IPS-11a (cell line): Measurements from ENCODE around the gene JAG1.

Source experiments
- H3K4me3 ChIP-seq: one replicate; pipeline ENCODE4 v1.5.1; 2013; ENCODE audit warnings: low read depth, low read length, control low read depth

The JAG1 gene

GRCh38 chr20:10654630-10655029 lies 19.2 kb downstream of the JAG1 start:
- H3K4me3 ChIP-seq = no peak overlapping the region

DNA sequence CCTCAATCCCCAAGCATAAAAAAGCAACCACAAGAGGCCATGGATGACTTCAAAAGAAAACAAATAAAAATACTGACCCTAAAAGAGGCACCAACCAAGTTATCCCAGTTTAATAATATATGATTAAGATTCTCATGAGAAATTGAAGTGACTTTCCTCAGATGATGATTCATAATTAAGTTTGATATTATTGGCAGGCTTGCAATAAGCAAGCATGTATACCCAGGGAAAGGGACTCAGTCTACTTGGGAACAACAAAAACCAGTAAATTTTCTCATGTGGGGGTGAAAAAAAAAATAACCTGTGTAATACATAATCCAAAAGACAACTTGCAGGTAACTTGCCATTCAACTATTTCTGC lies 19.6 kb downstream of the JAG1 start:
- H3K4me3 ChIP-seq = no peak overlapping the region

- H3K4me3 ChIP-seq = no peak overlapping the region
These were observed 20.1 kb downstream of the JAG1 start for GRCh38 chr20:10653599-10654249.

DNA sequence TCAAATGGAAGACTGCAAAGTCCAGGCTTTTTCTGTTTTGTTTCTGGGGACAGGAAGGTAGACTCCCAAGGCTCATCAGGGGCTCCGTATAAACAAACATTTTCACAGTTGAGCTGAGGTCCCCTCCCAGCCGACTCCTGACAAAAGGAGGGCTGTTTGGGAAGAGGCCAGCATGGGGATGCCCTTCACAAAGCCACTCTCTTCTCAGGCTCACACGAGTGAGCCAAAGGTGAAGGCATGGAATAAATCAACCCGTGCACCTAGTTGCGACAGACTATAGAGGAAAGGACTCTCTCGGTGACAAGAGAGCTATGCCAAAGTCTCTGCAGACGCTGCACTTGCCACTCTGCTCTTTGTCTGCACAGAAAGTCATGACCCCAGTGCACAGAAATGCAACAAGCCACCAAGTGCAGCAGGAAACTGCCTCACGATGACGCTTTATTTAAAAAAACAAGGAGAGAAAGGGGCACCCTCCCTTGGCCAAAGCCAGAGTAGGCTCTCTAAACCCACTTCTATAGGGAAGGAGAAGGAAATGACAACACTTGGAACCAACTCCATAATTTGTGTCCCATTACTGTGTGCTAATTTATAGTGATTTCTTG lies 21.0 kb downstream of the JAG1 start:
- H3K4me3 ChIP-seq = no peak overlapping the region

- H3K4me3 ChIP-seq = no peak overlapping the region
These were observed 21.6 kb downstream of the JAG1 start for GRCh38 chr20:10652185-10652584.

DNA sequence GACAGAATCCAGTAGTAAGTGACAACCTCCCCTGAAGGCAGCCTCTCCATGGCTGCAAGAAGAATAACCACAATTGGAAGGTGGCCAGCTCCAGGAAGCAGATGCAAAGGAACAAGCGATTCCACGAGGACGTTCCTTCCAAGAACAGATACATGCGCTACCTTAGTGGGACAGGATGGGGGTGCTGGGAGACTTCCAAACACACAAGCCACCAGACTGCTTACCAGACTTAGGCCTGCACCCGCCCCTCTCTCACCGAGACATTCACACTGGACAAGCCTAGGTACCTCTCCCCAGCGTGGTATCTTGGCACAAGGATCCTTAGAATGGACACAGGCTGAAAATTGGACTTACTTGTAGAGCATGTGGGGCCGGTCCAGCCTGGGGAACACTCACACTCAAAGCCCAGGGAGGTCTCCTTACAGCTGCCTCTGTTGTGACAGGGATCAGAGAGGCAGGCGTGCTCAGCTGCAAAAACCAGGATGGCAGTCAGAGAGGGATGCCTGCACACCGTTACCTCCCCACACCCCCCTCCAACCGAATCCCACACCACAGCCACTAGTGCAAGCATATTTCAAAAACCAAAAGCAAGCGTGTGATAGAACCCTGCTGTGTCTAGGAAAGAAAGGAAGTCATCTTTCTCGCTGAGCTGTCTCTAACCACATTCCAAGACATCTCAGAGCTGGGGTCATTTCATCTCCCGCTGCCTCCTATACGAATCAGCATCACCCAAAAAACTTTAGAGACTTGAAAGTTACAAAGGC lies 22.4 kb downstream of the JAG1 start:
- no peak overlapping the region for H3K4me3 ChIP-seq

DNA sequence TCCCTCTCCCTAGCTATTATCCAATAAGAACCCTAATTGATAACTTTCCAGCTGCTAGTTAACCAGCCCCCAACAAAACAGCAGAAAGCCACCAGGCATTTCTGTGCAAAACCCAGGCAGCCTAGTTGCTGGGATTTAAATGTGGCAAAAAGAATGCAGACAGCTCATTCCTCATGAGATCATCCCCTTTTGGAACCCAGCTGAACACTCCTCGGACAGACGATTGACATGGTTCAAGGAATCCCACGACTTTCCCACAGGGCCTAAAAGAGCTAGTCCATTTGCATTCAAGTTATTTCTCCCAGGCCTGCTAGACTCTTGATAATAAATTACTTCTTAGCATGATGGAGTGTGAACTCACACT lies 24.0 kb downstream of the JAG1 start:
- H3K4me3 ChIP-seq = no peak overlapping the region

GRCh38 chr20:10649080-10649796 lies 24.6 kb downstream of the JAG1 start:
- H3K4me3 ChIP-seq = no peak overlapping the region

- no peak overlapping the region for H3K4me3 ChIP-seq
These were observed 25.1 kb downstream of the JAG1 start for GRCh38 chr20:10648651-10649050.

GRCh38 chr20:10647909-10648308 lies 25.9 kb downstream of the JAG1 start:
- no peak overlapping the region for H3K4me3 ChIP-seq

- H3K4me3 ChIP-seq = no peak overlapping the region
These were observed 26.3 kb downstream of the JAG1 start for GRCh38 chr20:10647471-10647870.

GRCh38 chr20:10646886-10647420 lies 26.8 kb downstream of the JAG1 start:
- no peak overlapping the region for H3K4me3 ChIP-seq

- H3K4me3 ChIP-seq = no peak overlapping the region
These were observed 27.8 kb downstream of the JAG1 start for GRCh38 chr20:10646006-10646405.

DNA sequence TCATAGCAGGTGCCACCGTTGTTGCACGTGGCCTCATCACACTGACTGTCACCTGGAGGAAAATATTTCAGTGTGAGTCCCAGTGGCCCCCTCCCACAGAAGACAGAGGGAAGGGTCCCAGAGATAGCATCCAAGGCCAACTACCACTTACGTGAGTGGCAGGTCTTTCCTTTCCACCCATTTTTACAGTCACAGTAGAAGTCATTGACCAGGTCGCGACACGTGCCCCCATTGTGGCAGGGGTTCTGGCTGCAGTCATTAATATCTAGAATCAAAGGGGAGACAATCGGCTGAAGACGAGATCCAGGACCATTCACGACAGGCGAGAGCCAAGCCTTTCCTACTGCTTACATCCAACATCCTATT lies 28.6 kb downstream of the JAG1 start:
- H3K4me3 ChIP-seq = no peak overlapping the region

- H3K4me3 ChIP-seq = no peak overlapping the region
These were observed 29.2 kb downstream of the JAG1 start for GRCh38 chr20:10644458-10645204.

DNA sequence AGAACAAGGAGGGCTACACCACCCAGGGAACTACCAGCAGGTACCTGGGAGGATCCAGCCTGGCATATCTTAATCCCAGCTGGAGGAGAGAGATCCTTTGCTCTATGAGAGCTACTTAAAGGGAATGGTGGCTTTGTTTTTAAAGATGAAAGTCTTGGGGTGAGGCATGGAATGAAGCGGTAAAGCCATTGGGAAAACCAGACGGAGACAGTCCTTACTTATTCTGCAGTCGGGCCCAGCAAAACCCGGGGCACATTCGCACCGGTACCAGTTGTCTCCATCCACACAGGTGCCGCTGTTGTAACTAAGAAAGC lies 30.3 kb downstream of the JAG1 start:
- H3K4me3 ChIP-seq = no peak overlapping the region

DNA sequence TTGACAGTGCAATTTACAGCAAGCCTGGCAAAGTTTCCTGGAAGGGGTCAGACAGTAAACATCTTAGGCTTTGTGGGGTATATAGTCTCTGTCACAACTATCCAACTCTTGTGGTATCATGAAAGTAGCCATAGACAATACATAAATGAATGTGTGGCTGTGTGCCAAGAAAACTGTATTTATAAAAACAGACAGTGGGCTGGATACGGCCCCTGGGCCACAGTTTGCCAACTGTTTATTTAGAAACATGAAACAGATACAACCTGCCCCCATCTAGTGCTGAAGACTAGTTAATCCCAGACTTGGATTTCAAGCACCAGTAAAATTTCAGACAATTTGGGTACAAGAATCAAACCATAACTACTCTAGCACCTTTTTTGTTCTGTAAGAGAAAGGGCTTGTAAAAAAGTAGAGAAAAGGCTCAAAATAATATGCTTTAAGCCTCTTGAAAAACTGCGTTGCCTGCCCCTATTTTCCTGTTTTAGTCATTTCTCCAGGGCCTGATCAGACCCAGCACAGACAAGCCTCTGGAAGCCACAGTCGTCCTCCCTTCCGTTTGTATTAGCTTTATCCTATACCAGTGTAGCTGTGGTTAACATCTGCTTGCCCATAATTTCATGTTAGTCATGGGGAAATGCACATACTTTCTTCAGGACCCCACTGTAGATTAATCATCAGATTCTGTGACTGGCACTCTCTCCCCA lies 30.8 kb downstream of the JAG1 start:
- H3K4me3 ChIP-seq = no peak overlapping the region

- no peak overlapping the region for H3K4me3 ChIP-seq
These were observed 31.9 kb downstream of the JAG1 start for GRCh38 chr20:10641893-10642292.

DNA sequence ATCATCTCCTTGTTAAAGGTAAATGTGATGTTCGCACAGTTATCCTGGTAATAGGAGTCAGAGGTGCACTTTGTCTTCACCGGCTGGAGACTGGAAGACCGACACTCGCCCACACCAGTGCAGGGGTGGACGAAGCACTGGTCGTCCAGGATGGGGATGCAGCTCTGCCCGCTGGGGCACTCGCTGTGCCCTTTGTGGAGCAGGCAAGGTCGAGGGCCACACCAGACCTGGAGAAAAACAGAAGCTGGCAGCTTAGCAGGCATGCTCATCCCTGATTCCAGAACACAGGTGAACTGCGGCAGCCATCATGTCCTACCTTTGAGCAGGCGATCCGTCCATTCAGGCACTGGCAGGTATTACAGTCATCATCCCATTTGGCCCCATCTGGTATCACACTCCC lies 32.3 kb downstream of the JAG1 start:
- no peak overlapping the region for H3K4me3 ChIP-seq

DNA sequence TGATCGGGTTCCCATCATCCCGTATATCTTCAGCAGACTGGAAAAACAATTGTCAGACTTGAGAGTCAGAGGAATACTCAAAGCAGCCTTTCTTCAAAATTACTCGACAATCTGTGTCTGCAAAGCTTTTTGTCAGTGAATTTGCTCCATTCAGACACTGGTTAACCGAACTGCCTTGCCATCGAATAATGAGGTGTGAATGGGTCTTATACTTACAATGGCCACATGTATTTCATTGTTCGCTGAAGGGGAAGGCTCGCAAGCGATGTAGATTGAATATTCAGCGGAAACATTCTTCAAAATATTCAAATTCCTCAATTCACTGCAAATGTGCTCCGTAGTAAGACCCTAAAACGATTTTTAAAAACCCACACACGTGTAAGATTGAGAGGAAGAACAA lies 32.9 kb downstream of the JAG1 start:
- no peak overlapping the region for H3K4me3 ChIP-seq
